ENCODE measurements around the gene OR5H15. TPM values are rescaled to one million over a fixed set of nuclear protein-coding genes. Genes with fewer than 3 reads are reported as not detected.
A peak's percentile ranks its signal among the peaks of the same experiment; 100 is the strongest.

Gene OR5H15
- total and polyA plus RNA-seq, 2 donors from 2014 or later = not detected

DNA sequence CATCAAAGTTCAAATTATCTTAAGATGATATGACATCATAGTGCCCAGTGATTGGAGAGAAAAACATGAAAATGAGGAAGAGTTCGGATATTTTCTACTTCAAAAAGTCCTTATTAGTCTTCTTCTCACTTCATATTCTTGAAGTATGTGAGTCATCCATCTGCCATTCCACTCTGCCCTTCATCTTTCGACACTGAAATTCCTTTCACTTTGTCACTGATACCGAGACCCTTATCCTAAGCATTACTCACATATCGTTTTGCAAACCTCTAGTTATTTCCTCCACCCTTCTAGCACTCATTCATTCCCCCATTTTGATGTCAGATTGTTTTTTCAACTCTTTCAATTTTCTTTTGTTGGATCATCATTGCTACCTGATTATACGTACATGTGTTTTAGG lies 15.3 kb upstream of the OR5H15 start:
- Histone ChIP-seq H3K4me1 (ENCODE audit: control insufficient read depth in 2 of 3, insufficient read depth in 2 of 3, low read depth in 1 of 3, low read length in 3 of 3) (no peaks in the 10 kb centered on the region), H3K36me3 (ENCODE audit: control insufficient read depth in 2 of 3, insufficient read depth in 3 of 3, low read length in 3 of 3) (no peaks in the 10 kb centered on the region), H3K4me3 (ENCODE audit: low read length in 3 of 3) (no peak overlapping the region), H3K27ac (ENCODE audit: low read depth in 2 of 2, low read length in 2 of 2) (no peak overlapping the region), H3K9ac (ENCODE audit: low read length in 3 of 3) (no peak overlapping the region), H3K9me3 (ENCODE audit: control insufficient read depth in 2 of 3, insufficient read depth in 1 of 3, low read length in 3 of 3) (no peaks in the 10 kb centered on the region), H3K27me3 (ENCODE audit: control insufficient read depth, insufficient read depth, low read length) (no peaks in the 10 kb centered on the region)
- no peak for FAIRE-seq
- intact Hi-C loops (cut with DNase I) = no loop called here
- no peak for DNase-seq
- TF ChIP-seq, protein P1, sequence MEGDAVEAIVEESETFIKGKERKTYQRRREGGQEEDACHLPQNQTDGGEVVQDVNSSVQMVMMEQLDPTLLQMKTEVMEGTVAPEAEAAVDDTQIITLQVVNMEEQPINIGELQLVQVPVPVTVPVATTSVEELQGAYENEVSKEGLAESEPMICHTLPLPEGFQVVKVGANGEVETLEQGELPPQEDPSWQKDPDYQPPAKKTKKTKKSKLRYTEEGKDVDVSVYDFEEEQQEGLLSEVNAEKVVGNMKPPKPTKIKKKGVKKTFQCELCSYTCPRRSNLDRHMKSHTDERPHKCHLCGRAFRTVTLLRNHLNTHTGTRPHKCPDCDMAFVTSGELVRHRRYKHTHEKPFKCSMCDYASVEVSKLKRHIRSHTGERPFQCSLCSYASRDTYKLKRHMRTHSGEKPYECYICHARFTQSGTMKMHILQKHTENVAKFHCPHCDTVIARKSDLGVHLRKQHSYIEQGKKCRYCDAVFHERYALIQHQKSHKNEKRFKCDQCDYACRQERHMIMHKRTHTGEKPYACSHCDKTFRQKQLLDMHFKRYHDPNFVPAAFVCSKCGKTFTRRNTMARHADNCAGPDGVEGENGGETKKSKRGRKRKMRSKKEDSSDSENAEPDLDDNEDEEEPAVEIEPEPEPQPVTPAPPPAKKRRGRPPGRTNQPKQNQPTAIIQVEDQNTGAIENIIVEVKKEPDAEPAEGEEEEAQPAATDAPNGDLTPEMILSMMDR (IDR thresholded peaks at IDR 0.05; ENCODE audit: borderline replicate concordance, extremely low read depth, insufficient read depth) = no peak

DNA sequence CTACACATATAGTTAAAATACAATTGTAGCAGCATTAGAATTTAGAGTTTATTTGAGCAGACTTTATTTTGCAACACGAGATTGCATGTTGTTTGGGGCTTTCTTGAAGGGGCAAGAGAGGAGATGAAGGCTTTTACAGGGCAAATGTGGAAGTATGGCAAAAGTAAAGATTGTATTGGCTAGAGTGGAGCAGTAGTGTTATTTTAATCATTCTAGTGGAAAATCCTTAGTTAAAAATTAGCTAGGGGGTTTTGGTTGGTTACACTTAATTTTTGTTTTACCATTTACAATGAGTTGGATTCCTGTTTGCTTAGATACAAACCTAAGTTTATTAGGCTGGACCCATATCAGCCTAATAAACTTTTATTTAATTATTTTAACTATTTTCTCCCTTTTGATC lies 4.6 kb downstream of the OR5H15 start:
- intact Hi-C loops (cut with DNase I) = no loop called here
- Histone ChIP-seq H3K4me1 (ENCODE audit: control insufficient read depth in 2 of 3, insufficient read depth in 2 of 3, low read depth in 1 of 3, low read length in 3 of 3) (peaks cover 0 to 3% (median 0%) of the 10 kb centered on the region in 3 donors), H3K27ac (ENCODE audit: low read depth in 2 of 2, low read length in 2 of 2) (no peak overlapping the region), H3K36me3 (ENCODE audit: control insufficient read depth in 2 of 3, insufficient read depth in 3 of 3, low read length in 3 of 3) (no peaks in the 10 kb centered on the region), H3K4me3 (ENCODE audit: low read length in 3 of 3) (no peak overlapping the region), H3K27me3 (ENCODE audit: control insufficient read depth, insufficient read depth, low read length) (no peaks in the 10 kb centered on the region), H3K9me3 (ENCODE audit: control insufficient read depth in 2 of 3, insufficient read depth in 1 of 3, low read length in 3 of 3) (no peaks in the 10 kb centered on the region), H3K9ac (ENCODE audit: low read length in 3 of 3) (no peak overlapping the region)
- DNase-seq = peak in 2 of 5 donors; percentile 7 to 17
- FAIRE-seq = no peak
- TF ChIP-seq, protein P1 (IDR thresholded peaks at IDR 0.05; ENCODE audit: borderline replicate concordance, extremely low read depth, insufficient read depth) = no peak

DNA sequence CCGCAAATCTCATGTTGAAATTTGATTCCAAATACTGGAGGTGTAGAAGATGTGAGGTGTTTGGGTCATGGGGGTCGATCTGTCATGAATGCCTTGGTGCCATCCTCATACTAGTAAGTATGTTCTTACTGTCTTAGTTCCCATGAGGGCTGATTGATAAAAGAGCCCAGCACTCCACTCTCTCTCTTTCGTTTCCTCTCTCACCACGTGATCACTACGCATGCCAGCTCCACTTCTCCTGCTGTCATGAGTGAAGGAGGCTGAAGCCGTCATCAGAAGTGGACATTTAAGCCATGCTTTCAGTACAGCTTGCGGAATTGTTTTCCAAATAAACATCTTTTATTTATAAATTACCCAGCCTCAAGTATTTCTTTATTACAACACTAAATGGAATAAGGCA lies 6.1 kb downstream of the OR5H15 start:
- Histone ChIP-seq H3K27ac (ENCODE audit: low read depth in 2 of 2, low read length in 2 of 2) (no peak overlapping the region), H3K27me3 (ENCODE audit: control insufficient read depth, insufficient read depth, low read length) (no peaks in the 10 kb centered on the region), H3K4me1 (ENCODE audit: control insufficient read depth in 2 of 3, insufficient read depth in 2 of 3, low read depth in 1 of 3, low read length in 3 of 3) (peaks cover 0 to 3% (median 0%) of the 10 kb centered on the region in 3 donors), H3K9ac (ENCODE audit: low read length in 3 of 3) (no peak overlapping the region), H3K9me3 (ENCODE audit: control insufficient read depth in 2 of 3, insufficient read depth in 1 of 3, low read length in 3 of 3) (no peaks in the 10 kb centered on the region), H3K4me3 (ENCODE audit: low read length in 3 of 3) (no peak overlapping the region), H3K36me3 (ENCODE audit: control insufficient read depth in 2 of 3, insufficient read depth in 3 of 3, low read length in 3 of 3) (no peaks in the 10 kb centered on the region)
- TF ChIP-seq, protein P1 (IDR thresholded peaks at IDR 0.05; ENCODE audit: borderline replicate concordance, extremely low read depth, insufficient read depth) = no peak
- intact Hi-C loops (cut with DNase I) = no loop called here
- FAIRE-seq = no peak
- no peak for DNase-seq

DNA sequence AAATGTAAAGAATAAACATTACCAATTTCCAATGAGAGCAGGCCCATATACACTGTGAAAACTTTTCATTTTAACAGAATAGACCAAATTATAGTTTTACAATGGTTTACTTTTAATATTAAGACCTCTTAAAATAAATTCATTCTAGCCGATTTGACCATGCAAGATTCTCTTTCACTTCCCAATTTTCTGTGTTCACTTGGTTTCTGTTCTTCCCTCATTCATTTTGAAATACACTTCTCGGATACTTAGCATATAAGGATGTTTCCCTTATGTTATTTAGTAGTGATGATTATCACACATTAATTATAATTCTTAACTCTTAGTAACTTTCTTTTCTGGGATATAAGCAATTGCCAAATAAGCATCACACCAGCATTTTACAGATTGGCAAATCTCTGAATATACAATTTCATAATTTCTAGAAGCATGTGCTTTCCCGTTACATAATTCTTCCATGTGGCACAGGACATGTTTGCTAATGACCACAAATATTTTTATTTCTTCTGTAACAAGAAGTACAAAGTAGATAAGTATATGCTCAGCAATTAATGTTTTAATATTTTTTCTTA lies 13.9 kb downstream of the OR5H15 start:
- no peak for DNase-seq
- no peaks in the 10 kb centered on the region for H3K36me3 ChIP-seq (ENCODE audit: control insufficient read depth in 2 of 3, insufficient read depth in 3 of 3, low read length in 3 of 3)
- H3K4me1 ChIP-seq (ENCODE audit: control insufficient read depth in 2 of 3, insufficient read depth in 2 of 3, low read depth in 1 of 3, low read length in 3 of 3) = no peaks in the 10 kb centered on the region
- TF ChIP-seq, protein P1 (IDR thresholded peaks at IDR 0.05; ENCODE audit: borderline replicate concordance, extremely low read depth, insufficient read depth) = no peak
- intact Hi-C loops (cut with DNase I) = no loop called here
- no peak for FAIRE-seq
- no peaks in the 10 kb centered on the region for H3K27me3 ChIP-seq (ENCODE audit: control insufficient read depth, insufficient read depth, low read length)
- no peak overlapping the region for H3K27ac ChIP-seq (ENCODE audit: low read depth in 2 of 2, low read length in 2 of 2)
- no peak overlapping the region for H3K4me3 ChIP-seq (ENCODE audit: low read length in 3 of 3)
- H3K9me3 ChIP-seq (ENCODE audit: control insufficient read depth in 2 of 3, insufficient read depth in 1 of 3, low read length in 3 of 3) = no peaks in the 10 kb centered on the region
- H3K9ac ChIP-seq (ENCODE audit: low read length in 3 of 3) = no peak overlapping the region

Measured in kidney (tissue), 14 donors.